ENCODE measurements around the gene CHD3. TPM values are rescaled to one million over a fixed set of nuclear protein-coding genes. Genes with fewer than 3 reads are reported as not detected.

CHD3 gene
- total and polyA plus RNA-seq, 3 donors from 2014 or later = 62.3 to 123 (median 111) TPM

DNA sequence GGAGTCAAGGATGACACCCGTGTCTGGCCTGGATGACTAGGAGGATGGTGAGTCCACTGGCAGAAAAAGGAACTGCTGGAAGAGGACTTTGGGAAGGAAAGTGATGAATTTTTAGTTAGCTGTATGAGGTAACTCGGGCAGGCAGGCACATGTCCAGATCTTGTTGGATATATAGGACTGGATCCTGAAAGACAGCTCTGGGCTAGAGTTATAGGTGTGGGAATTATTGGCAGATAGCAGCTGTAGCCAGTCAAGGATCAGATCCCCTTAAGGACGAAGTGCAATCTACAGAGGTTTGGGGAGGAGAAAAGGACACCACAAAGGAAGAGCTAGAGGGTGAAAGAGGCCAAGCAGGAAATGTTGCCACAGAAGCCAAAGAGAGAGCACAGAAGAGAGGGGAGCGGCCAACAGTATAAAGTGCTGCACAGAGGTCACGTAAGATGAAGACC lies 20.7 kb upstream of the CHD3 start:
- Histone ChIP-seq H3K27me3 (no peaks in the 10 kb centered on the region), H3K4me3 (no peak overlapping the region), H3K36me3 (ENCODE audit: low read depth, missing control alignments) (no peaks in the 10 kb centered on the region), H3K27ac (no peak overlapping the region), H3K4me1 (no peaks in the 10 kb centered on the region), H3K9me3 (no peaks in the 10 kb centered on the region)
- intact Hi-C loops (cut with DNase I; ENCODE audit: low total_unique reads) = no loop called here
- 84 to 87% methylated on average over 5 of the region's 5 CpGs for WGBS, 2 donors
- no peak for DNase-seq
- TF ChIP-seq, protein P1, sequence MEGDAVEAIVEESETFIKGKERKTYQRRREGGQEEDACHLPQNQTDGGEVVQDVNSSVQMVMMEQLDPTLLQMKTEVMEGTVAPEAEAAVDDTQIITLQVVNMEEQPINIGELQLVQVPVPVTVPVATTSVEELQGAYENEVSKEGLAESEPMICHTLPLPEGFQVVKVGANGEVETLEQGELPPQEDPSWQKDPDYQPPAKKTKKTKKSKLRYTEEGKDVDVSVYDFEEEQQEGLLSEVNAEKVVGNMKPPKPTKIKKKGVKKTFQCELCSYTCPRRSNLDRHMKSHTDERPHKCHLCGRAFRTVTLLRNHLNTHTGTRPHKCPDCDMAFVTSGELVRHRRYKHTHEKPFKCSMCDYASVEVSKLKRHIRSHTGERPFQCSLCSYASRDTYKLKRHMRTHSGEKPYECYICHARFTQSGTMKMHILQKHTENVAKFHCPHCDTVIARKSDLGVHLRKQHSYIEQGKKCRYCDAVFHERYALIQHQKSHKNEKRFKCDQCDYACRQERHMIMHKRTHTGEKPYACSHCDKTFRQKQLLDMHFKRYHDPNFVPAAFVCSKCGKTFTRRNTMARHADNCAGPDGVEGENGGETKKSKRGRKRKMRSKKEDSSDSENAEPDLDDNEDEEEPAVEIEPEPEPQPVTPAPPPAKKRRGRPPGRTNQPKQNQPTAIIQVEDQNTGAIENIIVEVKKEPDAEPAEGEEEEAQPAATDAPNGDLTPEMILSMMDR (IDR thresholded peaks at IDR 0.05) = no peak
- no peak for TF ChIP-seq POLR2A (IDR thresholded peaks at IDR 0.05)

DNA sequence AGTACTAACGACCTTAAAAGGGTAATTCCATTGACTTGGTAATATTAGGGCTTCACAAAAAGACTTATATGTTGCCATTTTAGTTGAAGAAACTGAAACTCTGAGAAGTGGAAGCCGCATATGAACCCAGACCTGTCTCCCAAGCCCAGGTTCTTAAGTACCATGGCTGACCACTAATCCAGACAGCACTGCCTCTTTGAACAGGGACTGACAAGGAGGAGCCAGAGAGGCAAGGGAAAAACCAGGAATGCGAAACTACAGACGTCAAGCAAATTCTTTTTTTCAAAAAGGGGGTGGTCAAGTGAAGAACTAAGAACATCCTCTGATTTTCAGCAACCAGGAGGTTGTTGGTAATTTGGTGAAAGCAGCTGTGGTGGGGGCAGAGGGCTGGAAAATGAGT lies 15.5 kb upstream of the CHD3 start:
- Histone ChIP-seq H3K27me3 (no peaks in the 10 kb centered on the region), H3K9me3 (no peaks in the 10 kb centered on the region), H3K4me1 (no peaks in the 10 kb centered on the region), H3K36me3 (ENCODE audit: low read depth, missing control alignments) (no peaks in the 10 kb centered on the region), H3K4me3 (no peak overlapping the region), H3K27ac (no peak overlapping the region)
- no peak for DNase-seq
- intact Hi-C loops (cut with DNase I; ENCODE audit: low total_unique reads) = no loop called here
- WGBS, 2 donors = 48 to 58% methylated on average over 4 of the region's 4 CpGs
- TF ChIP-seq, protein P1 (IDR thresholded peaks at IDR 0.05) = no peak
- TF ChIP-seq POLR2A (IDR thresholded peaks at IDR 0.05) = no peak

- H3K4me1 ChIP-seq = no peaks in the 10 kb centered on the region
- no peak for DNase-seq
- no peak overlapping the region for H3K27ac ChIP-seq
- TF ChIP-seq, protein P1 (IDR thresholded peaks at IDR 0.05) = no peak
- no peak for TF ChIP-seq POLR2A (IDR thresholded peaks at IDR 0.05)
- H3K27me3 ChIP-seq = no peaks in the 10 kb centered on the region
- WGBS, 2 donors = 84 to 92% methylated on average over 2 of the region's 2 CpGs
- H3K4me3 ChIP-seq = no peak overlapping the region
- H3K36me3 ChIP-seq (ENCODE audit: low read depth, missing control alignments) = no peaks in the 10 kb centered on the region
- intact Hi-C loops (cut with DNase I; ENCODE audit: low total_unique reads) = no loop called here
- no peaks in the 10 kb centered on the region for H3K9me3 ChIP-seq
These were observed 12.7 kb upstream of the CHD3 start for GRCh38 chr17:7875804-7876370.

DNA sequence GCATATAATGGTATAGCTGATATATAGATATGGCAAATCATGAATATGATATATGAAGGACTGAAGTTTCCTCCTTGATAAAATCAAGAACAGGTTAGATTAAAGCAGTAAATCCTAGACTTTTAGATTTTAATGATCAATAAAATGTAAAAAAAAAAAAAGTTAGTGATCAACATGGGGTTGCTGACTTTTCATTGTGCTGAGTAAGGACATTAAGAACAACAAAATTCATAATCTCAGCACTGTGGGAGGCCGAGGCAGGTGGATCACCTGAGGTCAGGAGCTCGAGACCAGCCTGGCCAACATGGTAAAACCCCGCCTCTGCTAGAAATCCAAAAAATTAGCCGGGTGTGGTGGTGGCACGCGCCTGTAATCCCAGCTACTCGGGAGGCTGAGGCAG lies 10.4 kb upstream of the CHD3 start:
- H3K27ac ChIP-seq = no peak overlapping the region
- intact Hi-C loops (cut with DNase I; ENCODE audit: low total_unique reads) = no loop called here
- H3K27me3 ChIP-seq = no peaks in the 10 kb centered on the region
- DNase-seq = no peak
- TF ChIP-seq, protein P1 (IDR thresholded peaks at IDR 0.05) = no peak
- no peak for TF ChIP-seq POLR2A (IDR thresholded peaks at IDR 0.05)
- H3K9me3 ChIP-seq = no peaks in the 10 kb centered on the region
- no peak overlapping the region for H3K4me3 ChIP-seq
- WGBS, 2 donors = 86 to 94% methylated on average over 7 of the region's 7 CpGs
- H3K36me3 ChIP-seq (ENCODE audit: low read depth, missing control alignments) = no peaks in the 10 kb centered on the region
- H3K4me1 ChIP-seq = peaks cover 4% of the 10 kb centered on the region
